SK-N-DZ (cell line): ENCODE data around the gene NHERF2.

ENCODE experiments used
- DNase-seq: peaks from one replicate; pipeline ENCODE4 v3.0.0-alpha.2; 2015; ENCODE audit warnings: low spot score
- small RNA-seq, 2 experiments: library from RNA; depleted of rRNA; stranded (forward); fragments of <200 nt; gene quantifications; one replicate each; pipeline ENCODE3, GENCODE V24; 2014

The NHERF2 gene

DNA sequence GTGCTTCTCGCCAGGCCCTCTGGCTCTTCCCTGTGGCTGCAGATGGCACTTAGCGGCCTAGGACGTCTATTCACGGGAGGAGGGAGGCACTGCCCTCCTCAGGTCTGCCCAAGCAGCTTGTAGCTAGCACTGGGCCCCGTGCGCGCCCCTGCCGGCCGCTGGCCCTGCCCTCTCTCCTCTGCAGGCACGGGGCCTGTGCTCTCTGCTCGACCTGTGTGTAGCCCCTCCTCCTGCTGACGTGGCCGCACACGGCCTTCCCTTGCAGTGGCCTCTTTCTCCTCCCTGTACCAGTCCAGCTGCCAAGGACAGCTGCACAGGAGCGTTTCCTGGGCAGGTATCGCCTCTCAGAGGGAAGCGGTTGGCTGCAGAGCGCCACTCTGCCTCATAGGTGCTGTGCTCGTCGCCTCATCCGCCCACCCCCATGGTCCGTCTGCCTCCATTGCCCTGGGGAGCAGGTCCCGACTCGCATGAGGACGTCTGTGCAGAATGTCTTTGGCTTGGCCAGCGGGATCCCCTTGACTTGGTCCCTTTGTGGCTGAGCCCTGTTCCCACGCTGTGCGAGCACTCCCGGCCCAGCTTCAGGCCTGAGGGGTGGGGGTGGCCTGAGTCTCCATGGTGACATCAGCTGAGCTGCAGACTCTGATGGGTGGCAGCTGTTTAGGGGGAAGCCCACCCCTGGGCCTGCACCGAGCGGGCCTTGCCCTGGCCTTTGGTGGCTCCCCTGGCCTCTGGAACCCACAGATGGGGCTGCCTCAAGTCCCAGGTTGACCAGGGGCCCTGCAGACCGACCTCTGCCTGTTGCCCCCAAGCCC is 55.7 kb downstream of the NHERF2 start:
- DNase-seq, result peak; percentile 47

DNA sequence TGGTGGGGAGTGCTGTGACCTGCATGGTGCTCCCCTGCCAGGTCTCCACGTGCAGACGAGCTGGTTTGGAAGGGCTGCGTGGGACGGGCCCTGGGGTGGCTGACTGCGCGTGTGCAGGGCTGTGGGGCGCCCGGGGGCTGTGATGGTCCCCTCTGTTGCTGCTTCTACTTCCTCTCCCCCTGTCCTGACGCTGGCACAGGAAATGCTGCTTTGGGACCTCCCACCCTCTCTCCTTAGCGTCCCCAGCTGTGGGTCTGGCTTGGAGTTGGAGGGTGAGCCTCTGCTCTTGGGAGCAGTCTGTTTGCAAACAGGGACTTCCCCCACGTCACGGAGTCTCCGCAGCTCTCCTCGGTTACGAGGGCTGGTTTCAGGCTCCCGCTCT is 56.3 kb downstream of the NHERF2 start:
- DNase-seq, result no peak

DNA sequence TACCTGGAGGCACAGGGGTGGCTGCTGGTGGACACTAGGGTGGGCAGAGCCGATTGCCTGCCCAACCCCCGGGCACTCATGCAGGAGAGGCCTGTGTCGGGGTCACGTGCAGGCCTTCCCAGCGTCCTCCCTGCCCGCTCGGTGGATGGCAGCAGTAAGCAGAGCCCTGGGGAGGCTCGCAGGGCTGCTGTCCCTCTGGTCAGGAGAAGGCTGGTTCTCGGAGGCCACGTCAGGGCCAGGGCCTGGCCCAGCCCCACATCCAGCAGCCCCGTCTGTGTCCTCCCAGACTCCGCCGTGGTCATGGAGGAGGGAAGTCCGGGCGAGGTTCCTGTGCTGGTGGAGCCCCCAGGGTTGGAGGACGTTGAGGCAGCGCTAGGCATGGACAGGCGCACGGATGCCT is 56.7 kb downstream of the NHERF2 start:
- no peak for DNase-seq

DNA sequence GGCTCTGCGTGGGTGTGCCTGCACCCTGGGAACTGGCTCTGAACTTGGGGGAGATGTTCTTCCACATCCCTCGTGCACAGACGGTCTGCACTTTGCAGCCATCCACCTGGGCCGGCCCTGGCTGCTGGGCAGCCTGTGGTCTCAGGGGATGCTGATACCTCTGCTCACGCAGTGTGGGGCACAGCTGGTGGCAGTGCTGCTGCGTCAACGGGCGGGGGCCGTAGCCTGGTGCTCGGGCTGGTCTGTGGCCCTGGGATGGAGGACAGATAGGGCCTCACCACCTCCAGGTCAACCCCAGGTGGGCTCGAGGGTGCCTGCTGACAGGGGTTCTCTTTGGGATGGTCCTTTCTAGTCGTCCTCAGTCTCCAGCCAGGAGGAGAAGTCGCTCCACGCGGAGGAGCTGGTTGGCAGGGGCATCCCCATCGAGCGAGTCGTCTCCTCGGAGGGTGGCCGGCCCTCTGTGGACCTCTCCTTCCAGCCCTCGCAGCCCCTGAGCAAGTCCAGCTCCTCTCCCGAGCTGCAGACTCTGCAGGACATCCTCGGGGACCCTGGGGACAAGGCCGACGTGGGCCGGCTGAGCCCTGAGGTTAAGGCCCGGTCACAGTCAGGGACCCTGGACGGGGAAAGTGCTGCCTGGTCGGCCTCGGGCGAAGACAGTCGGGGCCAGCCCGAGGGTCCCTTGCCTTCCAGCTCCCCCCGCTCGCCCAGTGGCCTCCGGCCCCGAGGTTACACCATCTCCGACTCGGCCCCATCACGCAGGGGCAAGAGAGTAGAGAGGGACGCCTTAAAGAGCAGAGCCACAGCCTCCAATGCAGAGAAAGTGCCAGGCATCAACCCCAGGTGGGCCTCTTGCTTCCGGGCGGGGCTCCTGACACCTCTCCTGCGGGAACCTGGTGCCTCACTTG is 57.4 kb downstream of the NHERF2 start:
- DNase-seq, result no peak

DNA sequence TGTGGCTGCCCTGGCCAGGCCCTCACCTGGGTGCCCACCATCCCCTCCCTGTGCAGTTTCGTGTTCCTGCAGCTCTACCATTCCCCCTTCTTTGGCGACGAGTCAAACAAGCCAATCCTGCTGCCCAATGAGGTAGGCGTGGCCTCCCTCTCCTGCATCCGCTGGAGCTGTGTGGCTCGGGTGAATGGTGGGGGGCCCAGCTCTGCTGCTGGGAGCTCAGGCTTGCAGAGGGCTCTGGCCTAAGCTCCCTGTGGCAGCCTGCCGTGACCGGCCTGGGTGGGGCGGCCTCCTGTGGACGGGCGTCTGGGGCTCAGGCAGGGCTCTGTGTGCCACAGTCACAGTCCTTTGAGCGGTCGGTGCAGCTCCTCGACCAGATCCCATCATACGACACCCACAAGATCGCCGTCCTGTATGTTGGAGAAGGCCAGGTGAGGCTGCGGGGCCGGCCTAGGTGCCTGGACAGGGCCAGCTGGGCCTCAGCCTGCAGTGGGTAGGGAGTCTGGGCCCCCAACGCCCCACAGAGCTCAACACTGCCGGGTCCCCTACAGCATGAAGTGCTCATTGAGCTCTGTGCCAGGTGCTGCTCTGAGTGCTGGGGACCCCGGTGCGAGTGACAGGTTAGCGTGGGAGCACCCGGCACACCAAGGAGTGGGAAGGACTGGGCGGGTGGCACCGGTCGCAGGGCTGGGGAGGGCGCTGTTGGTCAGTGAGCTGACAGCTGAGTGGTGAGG is 58.4 kb downstream of the NHERF2 start:
- no peak for DNase-seq

DNA sequence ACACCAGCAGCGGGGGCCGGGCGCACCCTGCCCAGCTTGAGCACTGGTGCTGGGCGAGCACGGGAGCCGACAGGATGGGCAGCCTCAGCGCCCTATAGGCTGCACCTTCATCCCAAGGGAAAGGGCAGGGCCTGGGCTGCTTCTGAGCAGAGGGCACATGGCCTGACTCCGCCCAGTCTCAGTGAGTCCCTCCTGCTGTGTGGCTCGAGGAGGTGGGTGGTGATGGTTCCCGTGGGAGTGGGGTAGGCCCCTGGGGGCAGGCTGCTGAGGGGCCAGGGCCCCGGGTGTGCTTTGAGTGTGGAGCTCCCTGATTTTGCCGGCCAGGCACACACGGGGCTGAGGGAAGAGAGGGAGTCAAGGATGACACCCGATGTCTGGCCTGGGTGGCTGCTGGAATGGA is 59.0 kb downstream of the NHERF2 start:
- DNase-seq, result no peak

DNA sequence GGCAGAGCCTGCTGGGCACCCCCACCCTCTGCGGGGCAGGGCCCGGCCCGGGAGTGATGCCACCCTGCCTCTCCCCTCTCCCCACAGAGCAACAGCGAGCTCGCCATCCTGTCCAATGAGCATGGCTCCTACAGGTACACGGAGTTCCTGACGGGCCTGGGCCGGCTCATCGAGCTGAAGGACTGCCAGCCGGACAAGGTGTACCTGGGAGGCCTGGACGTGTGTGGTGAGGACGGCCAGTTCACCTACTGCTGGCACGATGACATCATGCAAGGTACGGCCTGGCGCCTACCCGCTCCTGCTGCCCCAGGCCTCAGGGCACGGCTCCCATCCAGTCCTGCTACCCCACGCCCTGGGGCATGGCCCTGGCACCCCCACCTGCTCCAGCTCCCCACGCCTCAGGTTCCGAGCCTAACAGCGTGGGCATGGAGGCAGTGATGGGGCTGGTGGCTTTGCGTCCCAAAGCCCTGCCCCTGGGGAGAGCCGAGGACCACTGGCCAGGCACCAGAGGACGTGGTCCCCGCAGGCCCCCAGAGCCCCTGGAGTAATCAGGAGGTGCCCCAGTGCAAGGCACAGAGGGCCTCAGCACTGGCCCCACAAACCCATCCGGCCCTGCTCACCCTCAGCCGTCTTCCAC is 59.5 kb downstream of the NHERF2 start:
- no peak for DNase-seq

DNA sequence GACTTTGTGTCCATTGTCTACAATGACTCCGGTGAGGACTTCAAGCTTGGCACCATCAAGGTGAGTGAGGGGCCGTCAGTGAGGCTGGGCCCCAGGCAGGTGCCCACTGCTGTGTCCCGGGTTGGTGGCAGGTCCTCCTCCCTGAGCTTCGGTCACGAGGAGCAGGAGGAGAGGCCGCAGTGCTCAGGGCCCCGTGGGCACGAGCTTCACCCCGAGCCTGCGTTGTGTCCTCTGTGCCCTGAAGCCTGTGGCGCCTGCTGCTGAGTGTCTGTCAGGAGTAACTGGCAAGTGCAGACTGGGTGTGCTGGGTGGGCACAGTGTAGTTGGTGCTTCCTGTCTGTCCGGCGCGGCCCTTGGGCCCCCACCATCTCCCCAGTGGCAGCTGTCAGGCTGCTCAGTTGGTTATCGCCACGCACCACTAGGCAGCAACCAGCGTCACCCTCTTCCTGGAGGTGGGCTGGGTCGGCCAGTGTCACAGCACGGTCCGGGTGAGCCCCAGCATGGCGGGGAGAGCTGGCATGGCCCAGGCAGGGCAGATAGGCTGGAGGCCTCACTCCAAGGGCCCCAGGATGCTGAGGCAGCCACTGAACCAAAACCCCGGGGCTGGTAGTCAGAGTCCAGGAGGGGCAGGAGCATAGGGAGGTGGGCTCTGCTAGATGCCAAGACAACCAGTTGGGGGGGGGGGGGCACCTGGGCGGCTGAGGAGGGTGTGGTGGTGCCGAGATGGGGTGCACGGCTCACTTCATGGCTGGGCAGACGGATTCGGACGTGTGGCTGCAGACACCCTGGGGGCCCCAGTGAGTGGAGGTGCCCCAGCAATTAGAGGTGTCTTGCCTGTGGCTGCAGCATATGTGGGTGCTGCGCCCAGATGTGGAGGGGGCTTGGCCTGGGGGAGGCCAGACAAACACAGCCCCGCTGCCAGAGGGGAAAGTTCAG is 60.4 kb downstream of the NHERF2 start:
- DNase-seq, result no peak

DNA sequence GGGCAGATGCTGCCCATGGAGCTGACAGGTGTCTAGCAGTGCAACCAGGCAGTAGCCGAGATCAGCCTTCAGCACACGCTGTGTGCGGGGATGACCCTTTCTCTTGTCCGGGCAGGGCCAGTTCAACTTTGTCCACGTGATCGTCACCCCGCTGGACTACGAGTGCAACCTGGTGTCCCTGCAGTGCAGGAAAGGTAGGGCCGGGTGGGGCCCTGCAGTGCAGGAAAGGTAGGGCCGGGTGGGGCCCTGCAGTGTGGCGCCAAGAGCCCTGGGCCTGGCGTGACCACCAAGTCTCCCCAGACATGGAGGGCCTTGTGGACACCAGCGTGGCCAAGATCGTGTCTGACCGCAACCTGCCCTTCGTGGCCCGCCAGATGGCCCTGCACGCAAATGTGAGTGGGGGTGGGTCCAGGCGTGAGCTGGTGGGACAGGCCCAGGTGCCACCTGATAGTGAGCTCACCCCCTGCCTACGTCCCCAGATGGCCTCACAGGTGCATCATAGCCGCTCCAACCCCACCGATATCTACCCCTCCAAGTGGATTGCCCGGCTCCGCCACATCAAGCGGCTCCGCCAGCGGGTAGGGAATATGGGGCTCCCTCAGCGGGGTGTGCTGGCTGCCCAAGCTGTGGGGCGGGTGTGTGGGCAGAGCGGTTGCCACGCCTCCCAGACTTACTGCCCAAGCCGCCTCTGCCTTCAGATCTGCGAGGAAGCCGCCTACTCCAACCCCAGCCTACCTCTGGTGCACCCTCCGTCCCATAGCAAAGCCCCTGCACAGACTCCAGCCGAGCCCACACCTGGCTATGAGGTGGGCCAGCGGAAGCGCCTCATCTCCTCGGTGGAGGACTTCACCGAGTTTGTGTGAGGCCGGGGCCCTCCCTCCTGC is 61.3 kb downstream of the NHERF2 start:
- DNase-seq, result no peak

Small RNAs within 50 kb of the gene (small RNA-seq; reads per million reads assigned to genes)
- gene RN7SL219P, result 0 to 0.04 reads per million in 2 experiments
